K562 treated with DMSO at 1 percent for 4 hours (cell line): ENCODE data around the gene JUND. TPM values are rescaled to one million over a fixed set of nuclear protein-coding genes. Genes with fewer than 3 reads are reported as not detected.

Source experiments
- total RNA-seq: library from RNA; unstranded; fragments of 300-600 nt; gene quantifications from 2 replicates; pipeline ENCODE4 v1.2.3, GENCODE V29; 2022; ENCODE audit not compliant: insufficient read depth

Gene JUND
- total RNA-seq, result 156 and 226 TPM in 2 replicates

DNA sequence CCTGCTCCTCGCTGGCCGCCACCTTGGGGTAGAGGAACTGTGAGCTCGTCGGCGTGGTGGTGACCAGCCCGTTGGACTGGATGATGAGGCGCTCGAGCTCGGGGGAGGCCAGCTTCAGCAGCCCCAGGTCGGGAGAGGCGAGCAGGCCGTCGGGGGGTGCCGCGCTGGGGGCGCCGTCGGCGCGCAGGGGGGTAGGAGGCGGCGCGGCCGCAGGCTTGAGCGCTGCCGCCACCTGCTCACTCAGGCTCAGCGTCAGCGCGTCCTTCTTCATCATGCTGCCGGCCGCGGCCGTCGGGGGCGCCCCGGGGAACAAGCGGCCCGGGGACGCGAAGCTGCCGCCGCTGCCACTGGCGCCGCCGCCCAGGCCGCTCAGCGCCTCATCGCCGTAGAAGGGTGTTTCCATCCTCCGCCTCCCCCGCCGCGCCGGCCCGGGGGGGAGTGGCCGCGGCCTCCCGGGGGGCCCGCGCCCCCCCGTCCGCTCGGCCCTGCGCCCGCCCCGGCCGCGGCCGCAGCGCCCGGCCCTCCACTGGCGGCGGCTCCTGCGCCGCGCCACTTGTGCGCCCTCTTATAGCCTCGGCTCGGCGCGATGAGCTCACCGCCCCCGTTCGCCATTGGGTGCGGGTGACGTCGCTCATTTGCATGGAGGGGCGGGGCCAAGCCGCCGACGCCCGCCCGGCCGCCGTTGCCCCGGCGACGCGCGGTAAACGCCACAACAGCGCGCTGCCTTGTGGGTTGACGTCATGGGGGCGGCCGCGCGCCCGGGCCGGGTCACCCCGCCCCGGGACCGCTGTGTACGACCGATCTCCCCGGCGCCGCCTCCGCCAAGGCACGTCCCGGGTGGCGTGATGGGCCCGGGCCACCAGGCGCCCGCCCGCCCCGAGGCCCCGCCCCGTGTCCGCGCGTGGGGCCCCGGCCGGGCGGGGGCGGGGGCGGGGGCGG is at the start of gene JUND:
JUND (minus strand) TSS at position 541 of the 939 bp plus-strand sequence; CDS start at position 403, 138 bp downstream.

DNA sequence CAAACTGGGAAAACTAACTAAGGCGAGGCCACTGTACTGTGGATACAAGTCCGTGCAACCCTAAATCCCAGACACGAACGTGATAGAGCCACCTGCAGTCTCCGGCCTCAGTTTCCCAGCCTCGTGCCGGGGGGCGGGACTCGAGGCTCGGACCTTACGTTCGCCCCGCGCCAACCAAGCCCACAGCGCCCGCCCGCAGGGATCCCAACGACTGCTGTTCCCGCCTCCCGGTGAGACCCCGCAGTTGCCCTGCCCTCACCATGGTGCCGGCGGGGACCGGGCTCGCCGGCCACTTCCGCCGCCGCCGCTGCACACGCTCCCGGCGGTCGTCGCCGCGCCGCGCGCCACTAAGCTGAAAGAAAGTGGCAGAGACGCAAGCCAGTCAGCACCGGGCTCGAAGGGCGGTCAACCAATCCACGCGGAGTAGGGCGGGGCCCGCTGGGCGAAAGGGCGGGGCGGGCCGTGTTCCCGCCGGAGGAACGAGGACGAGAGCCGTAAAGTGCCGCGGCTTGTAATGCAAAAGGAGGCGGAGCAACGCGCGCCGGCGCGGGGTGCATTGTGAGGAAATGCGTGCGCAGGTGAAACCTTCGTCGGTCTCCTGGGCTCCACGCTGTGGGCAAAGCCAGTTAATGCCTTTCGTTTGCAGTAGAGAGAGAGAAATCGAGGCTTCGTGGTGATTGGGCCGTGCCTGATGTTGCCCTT is 41.5 kb upstream of the JUND start, which contains the start of gene LSM4:
LSM4 (minus strand) TSS at position 318 of the 702 bp plus-strand sequence; CDS start at position 262, 56 bp downstream.

DNA sequence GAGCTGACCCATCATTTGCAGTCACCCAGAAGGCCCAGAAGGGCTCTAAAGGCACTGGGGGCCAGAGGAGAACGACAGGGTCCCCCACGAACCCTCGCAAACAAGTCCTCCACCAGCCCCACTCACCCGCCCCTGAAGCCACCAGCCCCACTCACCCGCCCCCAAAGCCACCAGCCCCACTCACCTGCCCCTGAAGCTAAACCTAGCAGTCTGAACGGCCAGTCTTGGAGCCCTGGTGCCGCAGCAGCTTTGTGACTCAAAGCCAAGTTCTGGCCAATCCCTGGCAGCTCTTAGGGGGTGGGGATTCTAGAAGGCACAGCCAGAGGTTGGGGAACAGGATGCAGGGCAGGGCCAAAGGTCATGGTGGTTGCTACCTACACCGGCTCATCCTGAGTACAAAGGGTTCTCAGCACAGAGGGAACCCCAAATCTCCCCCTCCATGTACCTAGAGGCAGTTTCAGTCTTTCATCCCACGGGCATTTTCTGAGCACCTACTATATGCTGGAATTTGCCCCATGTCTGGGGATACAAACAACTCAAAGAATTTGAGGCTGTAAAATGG is 7.1 kb downstream of the JUND start, which contains the start of gene IQCN:
IQCN (minus strand) TSS at position 234 of the 562 bp plus-strand sequence. CDS start 4,974 bp downstream, outside the sequence.

Other genes with a start within 250 kb of the JUND start
- gene IL12RB1, start 194.7 kb downstream of the JUND start, total RNA-seq, result not detected in 2 replicates
- 10.6 and 11.1 TPM in 2 replicates for gene MAST3, start 183.8 kb downstream of the JUND start, total RNA-seq
- gene PIK3R2, start 128.5 kb downstream of the JUND start, total RNA-seq, result 10.9 and 18.2 TPM in 2 replicates
- 69.5 and 75.7 TPM in 2 replicates for gene IFI30, start 107.8 kb downstream of the JUND start, total RNA-seq
- 49.2 and 61.0 TPM in 2 replicates for gene MPV17L2, start 88.4 kb downstream of the JUND start, total RNA-seq
- 1.5 and 4.9 TPM in 2 replicates for gene RAB3A, start 77.6 kb downstream of the JUND start, total RNA-seq
- gene PDE4C, start 55.2 kb downstream of the JUND start, total RNA-seq, result not detected in 2 replicates
- gene IQCN, start 7.2 kb downstream of the JUND start, total RNA-seq, result 2.2 and 4.1 TPM in 2 replicates
- 297 and 319 TPM in 2 replicates for gene LSM4, start 41.5 kb upstream of the JUND start, total RNA-seq
- 17.2 and 26.4 TPM in 2 replicates for gene PGPEP1, start 59.0 kb upstream of the JUND start, total RNA-seq
- 320 and 331 TPM in 2 replicates for gene GDF15, start 104.5 kb upstream of the JUND start, total RNA-seq
- gene LRRC25, start 116.0 kb upstream of the JUND start, total RNA-seq, result 0.41 and 1.0 TPM in 2 replicates
- gene SSBP4, start 137.8 kb upstream of the JUND start, total RNA-seq, result 102 and 118 TPM in 2 replicates
- 348 and 429 TPM in 2 replicates for gene ISYNA1, start 156.5 kb upstream of the JUND start, total RNA-seq
- 10.4 and 11.2 TPM in 2 replicates for gene ELL, start 240.4 kb upstream of the JUND start, total RNA-seq